H1 (cell line): ENCODE results near the gene ZNF225.
"Not testable (repeated sequence)": the region's sequence is repeated elsewhere in the genome, so short reads cannot be mapped to it uniquely, and the experiment has no call there.

ENCODE experiments used
- CTCF ChIP-seq, 3 experiments: IDR thresholded peaks; 1 replicate in 2 of 3; 2 replicates in 1 of 3; pipeline versions ENCODE4 v1.5.1 to v1.6.1; 2011; ENCODE audit warnings: low read length in 3 of 3, mild to moderate bottlenecking in 3 of 3, inconsistent platforms in 2 of 3, low read depth in 1 of 3, moderate library complexity in 1 of 3; ENCODE audit not compliant: insufficient read depth in 1 of 3; ENCODE audit errors: control extremely low read depth in 1 of 3
- EGR1 ChIP-seq: IDR thresholded peaks from 2 replicates; pipeline ENCODE4 v1.6.1; 2011; ENCODE audit warnings: low read depth, low read length, borderline replicate concordance
- EP300 ChIP-seq, 2 experiments: IDR thresholded peaks; 1 replicate in 1 of 2; 2 replicates in 1 of 2; pipeline ENCODE4 v1.6.1; 2011 to 2012; ENCODE audit warnings: low read depth in 2 of 2, low read length in 2 of 2, mild to moderate bottlenecking in 2 of 2, borderline replicate concordance in 1 of 2, inconsistent platforms in 1 of 2, moderate library complexity in 1 of 2
- JUND ChIP-seq: IDR thresholded peaks from 2 replicates; pipeline ENCODE4 v1.6.1; 2011; ENCODE audit warnings: mild to moderate bottlenecking, improper control_type of control experiment, low read length
- MAX ChIP-seq: IDR thresholded peaks from 2 replicates; pipeline ENCODE4 v1.6.1; 2012; ENCODE audit warnings: inconsistent platforms
- POLR2AphosphoS5 ChIP-seq: IDR thresholded peaks from 2 replicates; pipeline ENCODE4 v1.6.1; 2011; ENCODE audit warnings: low read depth, low read length
- RFX5 ChIP-seq: IDR thresholded peaks from 2 replicates; pipeline ENCODE4 v1.6.1; 2011; ENCODE audit warnings: low read depth, low read length, improper control_type of control experiment, borderline replicate concordance
- SAP30 ChIP-seq: fragments of 300-600 bp; sonication (generic); IDR thresholded peaks from 2 replicates; pipeline ENCODE4 v1.7.1; 2012; ENCODE audit warnings: low read length, moderate library complexity, mild to moderate bottlenecking, inconsistent platforms; ENCODE audit not compliant: insufficient read depth, insufficient replicate concordance
- SP1 ChIP-seq: IDR thresholded peaks from 2 replicates; pipeline ENCODE4 v1.6.1; 2011; ENCODE audit warnings: low read depth, low read length

- not testable (repeated sequence) for TF ChIP-seq SP1; SAP30; CTCF (IDR thresholded peaks at IDR 0.05; ENCODE audit: control extremely low read depth in 1 of 3, insufficient read depth in 1 of 3, low read depth in 1 of 3, low read length in 3 of 3); POLR2AphosphoS5; JUND; EGR1; RFX5; MAX; EP300 (IDR thresholded peaks at IDR 0.05; ENCODE audit: borderline replicate concordance in 1 of 2, low read depth in 2 of 2, low read length in 2 of 2)
Measured at GRCh38 chr19:44121162-44121561, 8.0 kb downstream of the ZNF225 start.
